HEK293 (cell line): ENCODE data around the gene ETV6.

Experiments used
- CTCF ChIA-PET: fragments of 350-600 bp; formaldehyde crosslinking; extraction: SDS; loops from one replicate; lab custom pipeline; 2021; ENCODE audit warnings: antibody characterized with exemption; lab: Yijun Ruan, JAX
- POLR2A ChIA-PET: fragments of 300-600 bp; formaldehyde crosslinking; extraction: SDS; loops from one replicate; lab custom pipeline; 2020; ENCODE audit warnings: antibody characterized with exemption, inconsistent platforms; lab: Yijun Ruan, JAX
- H3K27ac ChIP-seq: fragments of 200-500 bp; sonication (Bioruptor generic); 2 replicates; pipeline ENCODE4 v1.5.1; 2014; ENCODE audit warnings: low read depth, low read length, control low read depth, inconsistent platforms; ENCODE audit errors: extremely low read depth
- H3K36me3 ChIP-seq, 2 experiments: fragments of 200-500 bp in 1 of 2; sonication (Bioruptor generic) in 1 of 2; 1 replicate in 1 of 2; 2 replicates in 1 of 2; pipeline ENCODE4 v1.5.1; 2014 to 2017; ENCODE audit warnings: inconsistent platforms in 2 of 2, low read length in 2 of 2; ENCODE audit not compliant: control insufficient read depth in 2 of 2, insufficient read depth in 1 of 2
- H3K4me1 ChIP-seq: fragments of 200-500 bp; sonication (Bioruptor generic); 2 replicates; pipeline ENCODE4 v1.5.1; 2014; ENCODE audit warnings: mild to moderate bottlenecking, low read length, inconsistent platforms; ENCODE audit not compliant: control insufficient read depth, insufficient read depth
- H3K4me3 ChIP-seq: 2 replicates; pipeline ENCODE4 v1.5.1; 2011; ENCODE audit warnings: low read depth, mild to moderate bottlenecking, control low read depth, low read length, moderate library complexity
- H3K9me3 ChIP-seq: fragments of 200-500 bp; sonication (Bioruptor generic); 2 replicates; pipeline ENCODE4 v1.5.1; 2014; ENCODE audit warnings: low read depth, low read length, inconsistent platforms; ENCODE audit not compliant: control insufficient read depth, insufficient read depth
- HOXD13 ChIP-seq: sonication (generic); formaldehyde crosslinking; IDR thresholded peaks from 2 replicates; pipeline ENCODE4 v1.8.0; 2022; ENCODE audit warnings: missing genetic modification reagents, borderline replicate concordance
- MZF1 ChIP-seq: fragments of 450-650 bp; formaldehyde crosslinking; IDR thresholded peaks from 2 replicates; pipeline ENCODE4 v1.5.1; 2017; ENCODE audit warnings: missing biosample characterization, missing genetic modification characterization, borderline replicate concordance
- ZBTB20 ChIP-seq: fragments of 450-650 bp; formaldehyde crosslinking; IDR thresholded peaks from 2 replicates; pipeline ENCODE4 v1.5.1; 2016; ENCODE audit warnings: missing biosample characterization, missing genetic modification characterization
- ZEB2 ChIP-seq: fragments of 450-650 bp; formaldehyde crosslinking; IDR thresholded peaks from 2 replicates; pipeline ENCODE4 v1.5.1; 2016; ENCODE audit warnings: missing biosample characterization, missing genetic modification characterization
- ZFP69B ChIP-seq: fragments of 450-650 bp; formaldehyde crosslinking; IDR thresholded peaks from 2 replicates; pipeline ENCODE4 v1.5.1; 2016; ENCODE audit warnings: missing biosample characterization, missing genetic modification characterization
- ZNF112 ChIP-seq: fragments of 450-650 bp; formaldehyde crosslinking; IDR thresholded peaks from 2 replicates; pipeline ENCODE4 v1.5.0; 2017; ENCODE audit warnings: missing biosample characterization, missing genetic modification characterization
- ZNF140 ChIP-seq: fragments of 450-650 bp; formaldehyde crosslinking; IDR thresholded peaks from 2 replicates; pipeline ENCODE4 v1.5.1; 2016; ENCODE audit warnings: missing biosample characterization, missing genetic modification characterization
- ZNF24 ChIP-seq: fragments of 450-650 bp; formaldehyde crosslinking; IDR thresholded peaks from 2 replicates; pipeline ENCODE4 v1.5.1; 2016; ENCODE audit warnings: missing biosample characterization, missing genetic modification characterization
- ZNF292 ChIP-seq: fragments of 450-650 bp; formaldehyde crosslinking; IDR thresholded peaks from 2 replicates; pipeline ENCODE4 v1.5.1; 2016; ENCODE audit warnings: low read depth, missing biosample characterization, missing genetic modification characterization, borderline replicate concordance
- ZNF311 ChIP-seq: fragments of 450-650 bp; formaldehyde crosslinking; IDR thresholded peaks from 2 replicates; pipeline ENCODE4 v1.5.1; 2017; ENCODE audit warnings: missing biosample characterization, missing genetic modification characterization, borderline replicate concordance
- ZNF529 ChIP-seq: fragments of 450-650 bp; formaldehyde crosslinking; IDR thresholded peaks from 2 replicates; pipeline ENCODE4 v1.5.1; 2017; ENCODE audit warnings: missing genetic modification characterization, missing biosample characterization; ENCODE audit not compliant: insufficient replicate concordance
- ZNF548 ChIP-seq: fragments of 450-650 bp; formaldehyde crosslinking; IDR thresholded peaks from 2 replicates; pipeline ENCODE4 v1.5.1; 2016; ENCODE audit warnings: missing biosample characterization, missing genetic modification characterization
- ZNF658 ChIP-seq: fragments of 450-650 bp; formaldehyde crosslinking; IDR thresholded peaks from 2 replicates; pipeline ENCODE4; 2016; ENCODE audit warnings: missing biosample characterization, missing genetic modification characterization
- ZNF701 ChIP-seq: fragments of 450-650 bp; formaldehyde crosslinking; IDR thresholded peaks from 2 replicates; pipeline ENCODE4 v1.5.1; 2016; ENCODE audit warnings: missing biosample characterization, missing genetic modification characterization
- ZNF785 ChIP-seq: fragments of 450-650 bp; formaldehyde crosslinking; IDR thresholded peaks from 2 replicates; pipeline ENCODE4 v1.5.1; 2016; ENCODE audit warnings: missing biosample characterization, missing genetic modification characterization
- ZNF791 ChIP-seq: fragments of 450-650 bp; formaldehyde crosslinking; IDR thresholded peaks from 2 replicates; pipeline ENCODE4 v1.5.1; 2016; ENCODE audit warnings: missing biosample characterization, missing genetic modification characterization
- TF ChIP-seq, protein P1 (sequence below): fragments of 450-650 bp; formaldehyde crosslinking; IDR thresholded peaks from 2 replicates; pipeline ENCODE4 v1.5.1; 2016; ENCODE audit warnings: missing biosample characterization, missing genetic modification characterization
- TF ChIP-seq, protein P2 (sequence below): fragments of 450-650 bp; formaldehyde crosslinking; IDR thresholded peaks from 2 replicates; pipeline ENCODE4 v1.5.1; 2017; ENCODE audit warnings: missing biosample characterization, missing genetic modification characterization
- TF ChIP-seq, protein P3 (sequence below): fragments of 450-650 bp; formaldehyde crosslinking; IDR thresholded peaks from 2 replicates; pipeline ENCODE4 v1.5.1; 2016; ENCODE audit warnings: missing biosample characterization, missing genetic modification characterization
- TF ChIP-seq, protein P4 (sequence below): fragments of 450-650 bp; formaldehyde crosslinking; IDR thresholded peaks from 2 replicates; pipeline ENCODE4 v1.5.1; 2017; ENCODE audit warnings: missing biosample characterization, missing genetic modification characterization
- TF ChIP-seq, protein P5 (sequence below): fragments of 450-650 bp; formaldehyde crosslinking; conservative IDR thresholded peaks from 2 replicates; pipeline ENCODE4 v1.5.1; 2016; ENCODE audit warnings: low read depth, missing biosample characterization, missing genetic modification characterization
- TF ChIP-seq, protein P6 (sequence below): fragments of 450-650 bp; formaldehyde crosslinking; IDR thresholded peaks from 2 replicates; pipeline ENCODE4 v1.5.1; 2016; ENCODE audit warnings: missing biosample characterization, missing genetic modification characterization, borderline replicate concordance

ETV6 gene

DNA sequence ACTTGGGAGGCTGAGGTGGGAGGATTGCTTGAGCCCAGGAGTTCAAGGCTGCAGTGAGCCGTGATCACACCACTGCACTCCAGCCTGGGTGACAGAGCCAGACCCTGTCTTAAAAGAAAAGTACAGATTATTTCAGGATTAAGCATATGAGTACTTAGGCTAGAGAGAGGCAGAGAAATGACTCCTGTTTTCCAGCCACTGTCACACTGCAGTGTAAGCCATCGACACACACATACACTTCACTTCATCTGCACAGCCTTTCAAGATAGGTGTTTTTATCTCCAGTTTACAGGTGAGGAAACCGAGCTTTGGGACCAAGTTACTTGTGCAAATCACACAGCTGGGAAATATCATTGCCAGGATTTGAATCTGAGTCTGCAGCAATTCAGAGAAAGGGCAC is 77.2 kb downstream of the ETV6 start (continued):
- TF ChIP-seq, protein P1, sequence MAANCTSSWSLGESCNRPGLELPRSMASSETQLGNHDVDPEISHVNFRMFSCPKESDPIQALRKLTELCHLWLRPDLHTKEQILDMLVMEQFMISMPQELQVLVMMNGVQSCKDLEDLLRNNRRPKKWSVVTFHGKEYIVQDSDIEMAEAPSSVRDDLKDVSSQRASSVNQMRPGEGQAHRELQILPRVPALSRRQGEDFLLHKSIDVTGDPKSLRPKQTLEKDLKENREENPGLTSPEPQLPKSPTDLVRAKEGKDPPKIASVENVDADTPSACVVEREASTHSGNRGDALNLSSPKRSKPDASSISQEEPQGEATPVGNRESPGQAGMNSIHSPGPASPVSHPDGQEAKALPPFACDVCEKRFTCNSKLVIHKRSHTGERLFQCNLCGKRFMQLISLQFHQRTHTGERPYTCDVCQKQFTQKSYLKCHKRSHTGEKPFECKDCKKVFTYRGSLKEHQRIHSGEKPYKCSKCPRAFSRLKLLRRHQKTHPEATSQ (tag by site-specific recombination): no peak
- TF ChIP-seq ZNF791: no peak
- no peak for TF ChIP-seq ZBTB20 (tag by site-specific recombination)
- no peak for TF ChIP-seq ZNF701 (tag by site-specific recombination)
- TF ChIP-seq, protein P2, sequence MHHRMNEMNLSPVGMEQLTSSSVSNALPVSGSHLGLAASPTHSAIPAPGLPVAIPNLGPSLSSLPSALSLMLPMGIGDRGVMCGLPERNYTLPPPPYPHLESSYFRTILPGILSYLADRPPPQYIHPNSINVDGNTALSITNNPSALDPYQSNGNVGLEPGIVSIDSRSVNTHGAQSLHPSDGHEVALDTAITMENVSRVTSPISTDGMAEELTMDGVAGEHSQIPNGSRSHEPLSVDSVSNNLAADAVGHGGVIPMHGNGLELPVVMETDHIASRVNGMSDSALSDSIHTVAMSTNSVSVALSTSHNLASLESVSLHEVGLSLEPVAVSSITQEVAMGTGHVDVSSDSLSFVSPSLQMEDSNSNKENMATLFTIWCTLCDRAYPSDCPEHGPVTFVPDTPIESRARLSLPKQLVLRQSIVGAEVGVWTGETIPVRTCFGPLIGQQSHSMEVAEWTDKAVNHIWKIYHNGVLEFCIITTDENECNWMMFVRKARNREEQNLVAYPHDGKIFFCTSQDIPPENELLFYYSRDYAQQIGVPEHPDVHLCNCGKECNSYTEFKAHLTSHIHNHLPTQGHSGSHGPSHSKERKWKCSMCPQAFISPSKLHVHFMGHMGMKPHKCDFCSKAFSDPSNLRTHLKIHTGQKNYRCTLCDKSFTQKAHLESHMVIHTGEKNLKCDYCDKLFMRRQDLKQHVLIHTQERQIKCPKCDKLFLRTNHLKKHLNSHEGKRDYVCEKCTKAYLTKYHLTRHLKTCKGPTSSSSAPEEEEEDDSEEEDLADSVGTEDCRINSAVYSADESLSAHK (tag by site-specific recombination): no peak
- TF ChIP-seq ZNF529 (tag by site-specific recombination): no peak
- TF ChIP-seq ZNF658 (tag by site-specific recombination): no peak
- no peak for TF ChIP-seq MZF1 (tag by site-specific recombination)
- no peak for TF ChIP-seq ZEB2 (tag by site-specific recombination)
- no peak for TF ChIP-seq ZNF24 (tag by site-specific recombination)
- TF ChIP-seq, protein P3, sequence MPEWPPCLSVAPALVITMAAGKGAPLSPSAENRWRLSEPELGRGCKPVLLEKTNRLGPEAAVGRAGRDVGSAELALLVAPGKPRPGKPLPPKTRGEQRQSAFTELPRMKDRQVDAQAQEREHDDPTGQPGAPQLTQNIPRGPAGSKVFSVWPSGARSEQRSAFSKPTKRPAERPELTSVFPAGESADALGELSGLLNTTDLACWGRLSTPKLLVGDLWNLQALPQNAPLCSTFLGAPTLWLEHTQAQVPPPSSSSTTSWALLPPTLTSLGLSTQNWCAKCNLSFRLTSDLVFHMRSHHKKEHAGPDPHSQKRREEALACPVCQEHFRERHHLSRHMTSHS (tag by site-specific recombination): no peak

DNA sequence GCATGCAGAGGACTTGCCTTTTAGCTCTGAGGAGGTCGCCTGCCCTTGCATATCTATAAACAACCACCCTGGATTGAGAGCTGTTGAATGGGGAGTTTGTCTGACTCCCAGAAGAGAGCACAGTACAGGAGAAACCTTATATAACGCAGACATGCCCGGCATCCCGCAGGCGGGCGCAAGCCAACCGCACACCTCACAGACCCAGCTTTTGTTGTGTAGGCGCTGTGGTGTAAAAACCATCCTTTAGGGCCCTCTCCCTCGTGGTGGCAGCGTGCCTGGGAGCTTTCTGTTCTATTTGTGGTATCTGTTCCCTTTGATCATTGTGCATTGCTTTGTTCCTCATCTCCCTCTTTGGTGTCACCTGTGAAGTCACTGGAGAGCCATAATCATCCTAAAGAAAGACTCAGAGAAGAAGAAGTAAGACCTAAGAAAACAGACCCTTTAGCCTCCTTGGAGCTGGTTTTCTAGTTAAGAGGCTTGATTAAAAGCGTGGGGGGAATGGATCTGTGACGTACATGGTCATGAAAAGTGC is 77.7 kb downstream of the ETV6 start:
- Histone ChIP-seq H3K9me3 (no peaks in the 10 kb centered on the region), H3K27ac (no peak overlapping the region), H3K4me3 (no peak overlapping the region), H3K4me1 (peaks cover 2% of the 10 kb centered on the region; the same call in 1 of the 2 replicates), H3K36me3 (no peaks in the 10 kb centered on the region)
- ChIA-PET CTCF (interaction anchor here (1.2 kb wide), 1 partner anchor 21 kb away, joined by 3 read pairs; no protein-coding TSS in a partner anchor), POLR2A (no interaction called here)
- TF ChIP-seq, protein P4, sequence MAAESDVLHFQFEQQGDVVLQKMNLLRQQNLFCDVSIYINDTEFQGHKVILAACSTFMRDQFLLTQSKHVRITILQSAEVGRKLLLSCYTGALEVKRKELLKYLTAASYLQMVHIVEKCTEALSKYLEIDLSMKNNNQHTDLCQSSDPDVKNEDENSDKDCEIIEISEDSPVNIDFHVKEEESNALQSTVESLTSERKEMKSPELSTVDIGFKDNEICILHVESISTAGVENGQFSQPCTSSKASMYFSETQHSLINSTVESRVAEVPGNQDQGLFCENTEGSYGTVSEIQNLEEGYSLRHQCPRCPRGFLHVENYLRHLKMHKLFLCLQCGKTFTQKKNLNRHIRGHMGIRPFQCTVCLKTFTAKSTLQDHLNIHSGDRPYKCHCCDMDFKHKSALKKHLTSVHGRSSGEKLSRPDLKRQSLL (tag by site-specific recombination): no peak
- no peak for TF ChIP-seq ZNF311
- TF ChIP-seq ZFP69B (tag by site-specific recombination): no peak

DNA sequence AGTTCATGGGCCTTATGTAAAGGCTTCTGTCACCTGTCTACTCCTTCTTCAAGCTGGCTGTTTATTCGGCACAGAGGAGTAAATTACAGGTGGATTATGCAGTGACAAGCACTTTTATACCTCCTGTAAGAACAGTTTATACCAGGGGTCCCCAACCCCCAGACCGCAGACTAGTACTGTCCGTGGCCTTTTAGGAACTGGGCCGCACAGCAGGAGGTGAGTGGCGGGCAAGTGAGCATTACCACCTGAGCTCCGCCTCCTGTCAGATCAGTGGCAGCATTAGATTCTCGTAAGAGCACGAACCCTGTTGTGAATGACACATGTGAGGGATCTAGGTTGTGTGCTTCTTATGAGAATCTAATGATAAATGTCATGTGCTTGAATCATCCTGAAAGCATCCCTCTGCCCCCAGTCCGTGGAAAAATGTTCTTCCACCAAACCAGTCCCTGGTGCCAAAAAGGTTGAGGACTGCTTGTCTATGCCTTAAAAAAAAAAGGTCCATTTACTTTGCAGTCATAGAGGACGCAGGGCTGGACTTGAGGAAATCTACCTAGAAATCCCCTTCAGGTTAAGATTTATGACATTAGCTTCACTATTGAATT is 78.8 kb downstream of the ETV6 start:
- no peaks in the 10 kb centered on the region for H3K9me3 ChIP-seq
- H3K27ac ChIP-seq: no peak overlapping the region
- peaks cover 2% of the 10 kb centered on the region; the same call in 1 of the 2 replicates for H3K4me1 ChIP-seq
- H3K4me3 ChIP-seq: no peak overlapping the region
- POLR2A ChIA-PET: no interaction called here
- CTCF ChIA-PET: interaction anchor here (0.6 to 1.1 kb wide), 2 partner anchors 20 to 599 kb away, joined by 3 to 5 read pairs; no protein-coding TSS in a partner anchor
- no peaks in the 10 kb centered on the region for H3K36me3 ChIP-seq
- TF ChIP-seq ZNF112 (tag by site-specific recombination): no peak
- TF ChIP-seq ZNF140: no peak
- TF ChIP-seq, protein P5, sequence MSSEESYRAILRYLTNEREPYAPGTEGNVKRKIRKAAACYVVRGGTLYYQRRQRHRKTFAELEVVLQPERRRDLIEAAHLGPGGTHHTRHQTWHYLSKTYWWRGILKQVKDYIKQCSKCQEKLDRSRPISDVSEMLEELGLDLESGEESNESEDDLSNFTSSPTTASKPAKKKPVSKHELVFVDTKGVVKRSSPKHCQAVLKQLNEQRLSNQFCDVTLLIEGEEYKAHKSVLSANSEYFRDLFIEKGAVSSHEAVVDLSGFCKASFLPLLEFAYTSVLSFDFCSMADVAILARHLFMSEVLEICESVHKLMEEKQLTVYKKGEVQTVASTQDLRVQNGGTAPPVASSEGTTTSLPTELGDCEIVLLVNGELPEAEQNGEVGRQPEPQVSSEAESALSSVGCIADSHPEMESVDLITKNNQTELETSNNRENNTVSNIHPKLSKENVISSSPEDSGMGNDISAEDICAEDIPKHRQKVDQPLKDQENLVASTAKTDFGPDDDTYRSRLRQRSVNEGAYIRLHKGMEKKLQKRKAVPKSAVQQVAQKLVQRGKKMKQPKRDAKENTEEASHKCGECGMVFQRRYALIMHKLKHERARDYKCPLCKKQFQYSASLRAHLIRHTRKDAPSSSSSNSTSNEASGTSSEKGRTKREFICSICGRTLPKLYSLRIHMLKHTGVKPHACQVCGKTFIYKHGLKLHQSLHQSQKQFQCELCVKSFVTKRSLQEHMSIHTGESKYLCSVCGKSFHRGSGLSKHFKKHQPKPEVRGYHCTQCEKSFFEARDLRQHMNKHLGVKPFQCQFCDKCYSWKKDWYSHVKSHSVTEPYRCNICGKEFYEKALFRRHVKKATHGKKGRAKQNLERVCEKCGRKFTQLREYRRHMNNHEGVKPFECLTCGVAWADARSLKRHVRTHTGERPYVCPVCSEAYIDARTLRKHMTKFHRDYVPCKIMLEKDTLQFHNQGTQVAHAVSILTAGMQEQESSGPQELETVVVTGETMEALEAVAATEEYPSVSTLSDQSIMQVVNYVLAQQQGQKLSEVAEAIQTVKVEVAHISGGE (tag by site-specific recombination): no peak
- no peak for TF ChIP-seq ZNF785 (tag by site-specific recombination)
- no peak for TF ChIP-seq ZNF292 (tag by site-specific recombination)
- TF ChIP-seq ZNF548 (tag by site-specific recombination): no peak
- TF ChIP-seq HOXD13 (CRISPR knock-in tag): no peak
- TF ChIP-seq, protein P6, sequence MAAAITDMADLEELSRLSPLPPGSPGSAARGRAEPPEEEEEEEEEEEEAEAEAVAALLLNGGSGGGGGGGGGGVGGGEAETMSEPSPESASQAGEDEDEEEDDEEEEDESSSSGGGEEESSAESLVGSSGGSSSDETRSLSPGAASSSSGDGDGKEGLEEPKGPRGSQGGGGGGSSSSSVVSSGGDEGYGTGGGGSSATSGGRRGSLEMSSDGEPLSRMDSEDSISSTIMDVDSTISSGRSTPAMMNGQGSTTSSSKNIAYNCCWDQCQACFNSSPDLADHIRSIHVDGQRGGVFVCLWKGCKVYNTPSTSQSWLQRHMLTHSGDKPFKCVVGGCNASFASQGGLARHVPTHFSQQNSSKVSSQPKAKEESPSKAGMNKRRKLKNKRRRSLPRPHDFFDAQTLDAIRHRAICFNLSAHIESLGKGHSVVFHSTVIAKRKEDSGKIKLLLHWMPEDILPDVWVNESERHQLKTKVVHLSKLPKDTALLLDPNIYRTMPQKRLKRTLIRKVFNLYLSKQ (tag by site-specific recombination): no peak
